Esophagus squamous epithelium (tissue), 4 donors: Measurements from ENCODE around the gene RASA3.

ENCODE experiments used
- CTCF ChIP-seq, 6 experiments: fragments of 450-650 bp in 4 of 6; fragments of 200-600 bp in 2 of 6; sonication (generic) in 2 of 6; IDR thresholded peaks; one replicate each; pipeline ENCODE4 v1.5.1; 2016 to 2019; ENCODE audit warnings: antibody characterized with exemption in 6 of 6, mild to moderate bottlenecking in 4 of 6, moderate library complexity in 4 of 6
- POLR2A ChIP-seq, 4 donors: fragments of 450-650 bp; IDR thresholded peaks; one replicate each; pipeline ENCODE4 v1.6.1; 2017; ENCODE audit warnings: antibody characterized with exemption in 4 of 4, mild to moderate bottlenecking in 4 of 4, moderate library complexity in 3 of 4

- no peak for TF ChIP-seq POLR2A (IDR thresholded peaks at IDR 0.05)
- TF ChIP-seq CTCF (IDR thresholded peaks at IDR 0.05): no peak
Observed at GRCh38 chr13:114004420-114005205, 127.8 kb downstream of the RASA3 start.
